Upper lobe of left lung (tissue), 6 donors: ENCODE results near the gene STX2. TPM values are rescaled to one million over a fixed set of nuclear protein-coding genes. Genes with fewer than 3 reads are reported as not detected.
"Not testable (repeated sequence)": the region's sequence is repeated elsewhere in the genome, so short reads cannot be mapped to it uniquely, and the experiment has no call there.

Source experiments
- ATAC-seq, 2 donors: fragments of 200-7000 bp; cut with Tn5 transposase; one replicate each; pipeline ENCODE4 v1.9.1; 2022; ENCODE audit warnings: mild to moderate bottlenecking in 2 of 2, moderate library complexity in 2 of 2; ENCODE audit not compliant: low FRiP score in 2 of 2
- DNase-seq, 2 donors: peaks; one replicate each; pipeline ENCODE4 v3.0.0-alpha.2; 2019 to 2020
- H3K27ac ChIP-seq, 4 donors: fragments of 200-600 bp; sonication (generic); one replicate each; pipeline ENCODE4 v1.5.1; 2016 to 2019
- H3K27me3 ChIP-seq, 4 donors: fragments of 200-600 bp; sonication (generic); one replicate each; pipeline ENCODE4 v1.5.1; 2017 to 2019
- H3K36me3 ChIP-seq, 4 donors: fragments of 200-600 bp; sonication (generic); one replicate each; pipeline ENCODE4 v1.5.1; 2016 to 2019
- H3K4me1 ChIP-seq, 4 donors: fragments of 200-600 bp; sonication (generic); one replicate each; pipeline ENCODE4 v1.5.1; 2018 to 2019
- H3K4me3 ChIP-seq, 4 donors: fragments of 200-600 bp; sonication (generic); one replicate each; pipeline ENCODE4 v1.5.1; 2017 to 2019; ENCODE audit warnings: mild to moderate bottlenecking in 2 of 4, moderate library complexity in 1 of 4
- H3K9me3 ChIP-seq, 4 donors: fragments of 200-600 bp; sonication (generic); one replicate each; pipeline ENCODE4 v1.5.1; 2018 to 2019
- EP300 ChIP-seq, 4 donors: sonication (generic); formaldehyde crosslinking; IDR thresholded peaks; one replicate each; pipeline ENCODE4 v1.5.1; 2017; ENCODE audit warnings: antibody characterized with exemption in 4 of 4, control low read depth in 2 of 4
- POLR2A ChIP-seq, 4 donors: fragments of 450-650 bp; IDR thresholded peaks; one replicate each; pipeline ENCODE4 v1.5.1; 2016 to 2017; ENCODE audit warnings: antibody characterized with exemption in 4 of 4, mild to moderate bottlenecking in 2 of 4
- POLR2AphosphoS5 ChIP-seq, 2 donors: sonication (generic); formaldehyde crosslinking; IDR thresholded peaks; one replicate each; pipeline ENCODE4 v1.5.1; 2017; ENCODE audit warnings: antibody characterized with exemption in 2 of 2
- WGBS, 2 donors: methylation state at CpG; one replicate each; pipeline ENCODE4 v1.1.5; 2017 to 2018; 5-methylcytosine and 5-hydroxymethylcytosine counted together
- total RNA-seq, 6 donors: library from RNA; depleted of rRNA in 4 of 6; stranded (reverse); fragments of >200 nt in 4 of 6; gene quantifications; one replicate each; pipeline versions ENCODE4 v1.1.0 to v1.2.1, GENCODE V29; 2016 to 2021
- TF ChIP-seq, protein P1 (sequence below), 6 experiments: fragments of 450-650 bp in 4 of 6; fragments of 200-600 bp in 2 of 6; sonication (generic) in 2 of 6; IDR thresholded peaks; one replicate each; pipeline ENCODE4 v1.5.1; 2016 to 2019; ENCODE audit warnings: antibody characterized with exemption in 6 of 6
- donor health status: DM: no; HTN: no; CAD: no; lungs with moderate emphysema.
- donor health status: DM: no; HTN: yes; CAD: no; lungs with severe emphysema.

The STX2 gene
- total RNA-seq: 100 to 1,000 TPM in 1 of 6 donors, 10 to 100 TPM in 5; 12.4 to 113 (median 27.0) TPM

- no peaks in the 10 kb centered on the region for H3K27me3 ChIP-seq
- peak; percentile 95 to 99 for ATAC-seq
- H3K4me3 ChIP-seq: peak within 1 kb of the TSS; percentile 70 to 99 (median 96)
- DNase-seq: peak; percentile 86 to 99
- peak within 1 kb of the TSS; percentile 80 to 91 (median 82) for H3K27ac ChIP-seq
- H3K4me1 ChIP-seq: peaks cover 17 to 25% (median 21%) of the 10 kb centered on the region in 4 donors
- no peaks in the 10 kb centered on the region for H3K9me3 ChIP-seq
- 0 to 1% methylated on average over 30 to 41 of the region's 79 CpGs for WGBS, 2 donors
- no peak for TF ChIP-seq POLR2AphosphoS5 (IDR thresholded peaks at IDR 0.05)
- TF ChIP-seq POLR2A (IDR thresholded peaks at IDR 0.05): peak in 1 of 4 donors; percentile 41
- no peaks in the 10 kb centered on the region for H3K36me3 ChIP-seq
These were observed at the start of gene STX2 for GRCh38 chr12:130838951-130839769. Gene STX2 (minus strand): TSS chr12:130839250. CDS start chr12:130839099, 151 bp downstream.

GRCh38 chr12:130887190-130887589, 48.1 kb upstream of the STX2 start:
- ATAC-seq, H3K4me3 ChIP-seq, H3K9me3 ChIP-seq, H3K27me3 ChIP-seq, H3K4me1 ChIP-seq, H3K36me3 ChIP-seq, DNase-seq, H3K27ac ChIP-seq: not testable (repeated sequence)
- 64 to 75% methylated on average over 10 of the region's 17 CpGs for WGBS, 2 donors

GRCh38 chr12:130881548-130881947, 42.5 kb upstream of the STX2 start:
- 100% methylated on average over 1 of the region's 1 CpG for WGBS, 2 donors
- Histone ChIP-seq H3K9me3 (no peaks in the 10 kb centered on the region), H3K27me3 (no peaks in the 10 kb centered on the region), H3K4me1 (peaks cover 0 to 5% (median 0%) of the 10 kb centered on the region in 4 donors), H3K36me3 (peaks cover 3 to 11% (median 3%) of the 10 kb centered on the region in 4 donors), H3K27ac (no peak overlapping the region), H3K4me3 (no peak overlapping the region)
- TF ChIP-seq EP300 (IDR thresholded peaks at IDR 0.05) (no peak), POLR2A (IDR thresholded peaks at IDR 0.05) (no peak), POLR2AphosphoS5 (IDR thresholded peaks at IDR 0.05) (no peak)
- TF ChIP-seq, protein P1, sequence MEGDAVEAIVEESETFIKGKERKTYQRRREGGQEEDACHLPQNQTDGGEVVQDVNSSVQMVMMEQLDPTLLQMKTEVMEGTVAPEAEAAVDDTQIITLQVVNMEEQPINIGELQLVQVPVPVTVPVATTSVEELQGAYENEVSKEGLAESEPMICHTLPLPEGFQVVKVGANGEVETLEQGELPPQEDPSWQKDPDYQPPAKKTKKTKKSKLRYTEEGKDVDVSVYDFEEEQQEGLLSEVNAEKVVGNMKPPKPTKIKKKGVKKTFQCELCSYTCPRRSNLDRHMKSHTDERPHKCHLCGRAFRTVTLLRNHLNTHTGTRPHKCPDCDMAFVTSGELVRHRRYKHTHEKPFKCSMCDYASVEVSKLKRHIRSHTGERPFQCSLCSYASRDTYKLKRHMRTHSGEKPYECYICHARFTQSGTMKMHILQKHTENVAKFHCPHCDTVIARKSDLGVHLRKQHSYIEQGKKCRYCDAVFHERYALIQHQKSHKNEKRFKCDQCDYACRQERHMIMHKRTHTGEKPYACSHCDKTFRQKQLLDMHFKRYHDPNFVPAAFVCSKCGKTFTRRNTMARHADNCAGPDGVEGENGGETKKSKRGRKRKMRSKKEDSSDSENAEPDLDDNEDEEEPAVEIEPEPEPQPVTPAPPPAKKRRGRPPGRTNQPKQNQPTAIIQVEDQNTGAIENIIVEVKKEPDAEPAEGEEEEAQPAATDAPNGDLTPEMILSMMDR (IDR thresholded peaks at IDR 0.05): no peak
- ATAC-seq (no peak), DNase-seq (no peak)

- peak; percentile 13 to 28 for ATAC-seq
- Histone ChIP-seq H3K4me3 (no peak overlapping the region), H3K4me1 (peaks cover 0 to 5% (median 0%) of the 10 kb centered on the region in 4 donors), H3K27me3 (no peaks in the 10 kb centered on the region), H3K36me3 (peaks cover 4 to 16% (median 7%) of the 10 kb centered on the region in 4 donors), H3K27ac (no peak overlapping the region), H3K9me3 (no peaks in the 10 kb centered on the region)
- no peak for DNase-seq
- TF ChIP-seq, protein P1 (IDR thresholded peaks at IDR 0.05): no peak
- no peak for TF ChIP-seq POLR2AphosphoS5 (IDR thresholded peaks at IDR 0.05)
- no peak for TF ChIP-seq POLR2A (IDR thresholded peaks at IDR 0.05)
- no peak for TF ChIP-seq EP300 (IDR thresholded peaks at IDR 0.05)
- 86 to 88% methylated on average over 5 of the region's 5 CpGs for WGBS, 2 donors
These were observed 42.0 kb upstream of the STX2 start for GRCh38 chr12:130881046-130881445.

DNA sequence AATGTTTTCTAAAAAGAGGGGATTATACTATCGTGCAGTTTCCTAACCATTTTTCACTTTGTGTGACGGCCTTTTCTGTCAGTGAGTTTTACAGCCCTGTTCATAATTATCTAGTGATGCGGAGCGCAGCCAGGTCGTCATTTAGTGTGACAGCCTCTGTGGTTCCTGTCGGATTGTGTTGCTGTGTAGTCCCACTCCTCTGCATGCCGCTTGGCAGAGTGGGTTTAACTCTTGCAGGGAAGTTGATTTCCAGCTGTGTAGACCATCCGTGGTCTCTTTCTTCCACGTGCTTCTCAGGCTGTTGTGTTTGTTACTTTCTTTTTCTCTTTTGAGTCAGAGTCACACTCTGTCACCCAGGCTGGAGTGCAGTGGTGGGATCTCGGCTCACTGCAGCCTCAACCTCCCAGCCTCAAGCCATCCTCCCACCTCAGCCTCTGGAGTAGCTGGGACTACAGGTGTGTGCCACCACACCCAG, 41.4 kb upstream of the STX2 start:
- Histone ChIP-seq H3K27me3 (no peaks in the 10 kb centered on the region), H3K4me1 (peaks cover 0 to 5% (median 0%) of the 10 kb centered on the region in 4 donors), H3K4me3 (peak overlapping the region in 2 of 4 donors; percentile 20 to 37), H3K36me3 (peaks cover 9 to 22% (median 13%) of the 10 kb centered on the region in 4 donors), H3K27ac (no peak overlapping the region), H3K9me3 (no peaks in the 10 kb centered on the region)
- peak in 1 of 2 donors; percentile 11 for ATAC-seq
- no peak for DNase-seq
- TF ChIP-seq, protein P1 (IDR thresholded peaks at IDR 0.05): no peak
- no peak for TF ChIP-seq EP300 (IDR thresholded peaks at IDR 0.05)
- WGBS, 2 donors: 42 to 48% methylated on average over 10 of the region's 10 CpGs
